HepG2 (cell line): ENCODE results near the gene GON7. TPM values are rescaled to one million over a fixed set of nuclear protein-coding genes. Genes with fewer than 3 reads are reported as not detected.

ENCODE experiments used
- CBX5 ChIP-seq: sonication (generic); formaldehyde crosslinking; IDR thresholded peaks from 2 replicates; pipeline ENCODE4 v1.4.0; 2020; ENCODE audit warnings: missing genetic modification reagents, borderline replicate concordance
- EHMT2 ChIP-seq: fragments of 200-600 bp; sonication (generic); IDR thresholded peaks from 2 replicates; pipeline ENCODE4 v1.7.0; 2017; ENCODE audit warnings: antibody characterized with exemption, low read depth, low read length, borderline replicate concordance
- MAFG ChIP-seq: sonication (generic); formaldehyde crosslinking; IDR thresholded peaks from 2 replicates; pipeline ENCODE4 v1.5.1; 2020; ENCODE audit warnings: mild to moderate bottlenecking, missing genetic modification reagents
- MED1 ChIP-seq: sonication (generic); formaldehyde crosslinking; IDR thresholded peaks from 2 replicates; pipeline ENCODE4 v1.4.0; 2020; ENCODE audit warnings: missing genetic modification reagents
- NCOR1 ChIP-seq: fragments of 200-600 bp; sonication (generic); IDR thresholded peaks from 2 replicates; pipeline ENCODE4 v1.7.0; 2017; ENCODE audit warnings: antibody characterized with exemption, low read length, borderline replicate concordance
- NONO ChIP-seq, 2 experiments: fragments of 450-650 bp in 1 of 2; sonication (generic) in 1 of 2; formaldehyde crosslinking in 1 of 2; IDR thresholded peaks in 1 of 2; conservative IDR thresholded peaks in 1 of 2; 2 replicates each; pipeline versions ENCODE4 v1.6.1 to v1.8.0; 2017 to 2022; ENCODE audit warnings: mild to moderate bottlenecking in 1 of 2, missing genetic modification reagents in 1 of 2, moderate library complexity in 1 of 2
- NR2F2 ChIP-seq: IDR thresholded peaks from 2 replicates; pipeline ENCODE4 v1.6.1; 2012; ENCODE audit warnings: low read depth, inconsistent platforms, borderline replicate concordance
- PLSCR1 ChIP-seq: sonication (generic); formaldehyde crosslinking; IDR thresholded peaks from 2 replicates; pipeline ENCODE4 v1.5.0; 2020; ENCODE audit warnings: missing genetic modification reagents, mild to moderate bottlenecking, borderline replicate concordance
- RARA ChIP-seq: IDR thresholded peaks from 2 replicates; pipeline ENCODE4 v1.6.1; 2016; ENCODE audit warnings: missing genetic modification reagents, missing compliant biosample characterization
- SOX6 ChIP-seq, 2 experiments: fragments of 450-650 bp in 1 of 2; sonication (generic) in 1 of 2; formaldehyde crosslinking in 1 of 2; IDR thresholded peaks; 2 replicates each; pipeline versions ENCODE4 v1.4.0 to v1.6.1; 2017 to 2020; ENCODE audit warnings: antibody characterized with exemption in 1 of 2, mild to moderate bottlenecking in 1 of 2, missing genetic modification reagents in 1 of 2
- TMF1 ChIP-seq: sonication (generic); formaldehyde crosslinking; IDR thresholded peaks from 2 replicates; pipeline ENCODE4 v1.8.1; 2022; ENCODE audit warnings: low read depth, missing genetic modification reagents
- TRAFD1 ChIP-seq: sonication (generic); formaldehyde crosslinking; IDR thresholded peaks from 2 replicates; pipeline ENCODE4 v1.5.1; 2020; ENCODE audit warnings: missing genetic modification reagents, mild to moderate bottlenecking, borderline replicate concordance
- WIZ ChIP-seq: sonication (generic); formaldehyde crosslinking; IDR thresholded peaks from 2 replicates; pipeline ENCODE4 v1.5.1; 2020; ENCODE audit warnings: mild to moderate bottlenecking, missing genetic modification reagents
- ZNF317 ChIP-seq: sonication (generic); formaldehyde crosslinking; IDR thresholded peaks from 2 replicates; pipeline ENCODE4 v1.5.0; 2020; ENCODE audit warnings: mild to moderate bottlenecking, missing genetic modification reagents
- ZNF589 ChIP-seq: sonication (generic); formaldehyde crosslinking; conservative IDR thresholded peaks from 2 replicates; pipeline ENCODE4 v1.8.0; 2022; ENCODE audit warnings: mild to moderate bottlenecking, moderate library complexity, missing genetic modification reagents
- polyA plus RNA-seq, 8 experiments: library from polyadenylated mRNA; depleted of rRNA in 3 of 8; stranded (reverse) in 7 of 8; unstranded in 1 of 8; fragments of >200 nt; fragmentation: Illumina TruSeq in 4 of 8; extraction: Trizol in 4 of 8; gene quantifications; 2 replicates each; pipeline versions ENCODE4 v1.2.1 to v1.2.3, GENCODE V29; 2011 to 2016; ENCODE audit warnings: low read depth in 4 of 8, missing spikeins in 1 of 8, mixed read lengths in 1 of 8; ENCODE audit not compliant: insufficient read depth in 1 of 8
- total RNA-seq, 5 experiments: library from RNA; depleted of rRNA; stranded (reverse); fragments of >200 nt; fragmentation: Illumina TruSeq; extraction: Trizol; gene quantifications; 2 replicates each; pipeline ENCODE4 v1.2.3, GENCODE V29; 2016; ENCODE audit warnings: low read depth in 1 of 5
- TF ChIP-seq, protein P1 (sequence below): sonication (generic); formaldehyde crosslinking; conservative IDR thresholded peaks from 2 replicates; pipeline ENCODE4 v1.8.0; 2022; ENCODE audit warnings: mild to moderate bottlenecking, moderate library complexity, missing genetic modification reagents
- TF ChIP-seq, protein P2 (sequence below): sonication (generic); formaldehyde crosslinking; IDR thresholded peaks from 2 replicates; pipeline ENCODE4 v1.4.0; 2020; ENCODE audit warnings: mild to moderate bottlenecking, low read depth, missing genetic modification reagents
- TF ChIP-seq, protein P3 (sequence below): sonication (generic); formaldehyde crosslinking; IDR thresholded peaks from 2 replicates; pipeline ENCODE4 v1.5.0; 2020; ENCODE audit warnings: missing genetic modification reagents
- TF ChIP-seq, protein P4 (sequence below): sonication (generic); formaldehyde crosslinking; IDR thresholded peaks from 2 replicates; pipeline ENCODE4 v1.5.0; 2020; ENCODE audit warnings: missing genetic modification reagents
- TF ChIP-seq, protein P5 (sequence below): fragments of 450-650 bp; IDR thresholded peaks from 2 replicates; pipeline ENCODE4 v1.6.1; 2017

The GON7 gene
- total and polyA plus RNA-seq, 2 of the 13 experiments (the other 11 are each of a cell fraction or from before 2014, with no cell fraction given) = 11.9 to 28.0 TPM

- TF ChIP-seq, protein P1, sequence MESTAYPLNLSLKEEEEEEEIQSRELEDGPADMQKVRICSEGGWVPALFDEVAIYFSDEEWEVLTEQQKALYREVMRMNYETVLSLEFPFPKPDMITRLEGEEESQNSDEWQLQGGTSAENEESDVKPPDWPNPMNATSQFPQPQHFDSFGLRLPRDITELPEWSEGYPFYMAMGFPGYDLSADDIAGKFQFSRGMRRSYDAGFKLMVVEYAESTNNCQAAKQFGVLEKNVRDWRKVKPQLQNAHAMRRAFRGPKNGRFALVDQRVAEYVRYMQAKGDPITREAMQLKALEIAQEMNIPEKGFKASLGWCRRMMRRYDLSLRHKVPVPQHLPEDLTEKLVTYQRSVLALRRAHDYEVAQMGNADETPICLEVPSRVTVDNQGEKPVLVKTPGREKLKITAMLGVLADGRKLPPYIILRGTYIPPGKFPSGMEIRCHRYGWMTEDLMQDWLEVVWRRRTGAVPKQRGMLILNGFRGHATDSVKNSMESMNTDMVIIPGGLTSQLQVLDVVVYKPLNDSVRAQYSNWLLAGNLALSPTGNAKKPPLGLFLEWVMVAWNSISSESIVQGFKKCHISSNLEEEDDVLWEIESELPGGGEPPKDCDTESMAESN = peak; percentile 68; the same call in 1 of the 2 replicates
- TF ChIP-seq SOX6 (IDR thresholded peaks at IDR 0.05) (no peak), SOX6 (CRISPR knock-in tag; IDR thresholded peaks at IDR 0.05) (peak; percentile 72), NR2F2 (no peak), CBX5 (CRISPR knock-in tag) (no peak; the same call in 1 of the 2 replicates), MED1 (CRISPR knock-in tag) (no peak; the same call in none of the 2 replicates), MAFG (CRISPR knock-in tag) (no peak), WIZ (CRISPR knock-in tag) (no peak), NONO (IDR thresholded peaks at IDR 0.05) (no peak), NONO (CRISPR knock-in tag; conservative IDR thresholded peaks at IDR 0.05) (peak; percentile 92), NCOR1 (no peak), ZNF589 (CRISPR knock-in tag) (no peak), TRAFD1 (CRISPR knock-in tag) (no peak; the same call in 1 of the 2 replicates), TMF1 (peak; percentile 73; the same call in 1 of the 2 replicates), ZNF317 (CRISPR knock-in tag) (peak; percentile 39; the same call in 1 of the 2 replicates), PLSCR1 (CRISPR knock-in tag) (no peak), EHMT2 (no peak), RARA (CRISPR knock-in tag) (peak; percentile 38)
- TF ChIP-seq, protein P2, sequence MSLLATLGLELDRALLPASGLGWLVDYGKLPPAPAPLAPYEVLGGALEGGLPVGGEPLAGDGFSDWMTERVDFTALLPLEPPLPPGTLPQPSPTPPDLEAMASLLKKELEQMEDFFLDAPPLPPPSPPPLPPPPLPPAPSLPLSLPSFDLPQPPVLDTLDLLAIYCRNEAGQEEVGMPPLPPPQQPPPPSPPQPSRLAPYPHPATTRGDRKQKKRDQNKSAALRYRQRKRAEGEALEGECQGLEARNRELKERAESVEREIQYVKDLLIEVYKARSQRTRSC (CRISPR knock-in tag) = no peak
- TF ChIP-seq, protein P3, sequence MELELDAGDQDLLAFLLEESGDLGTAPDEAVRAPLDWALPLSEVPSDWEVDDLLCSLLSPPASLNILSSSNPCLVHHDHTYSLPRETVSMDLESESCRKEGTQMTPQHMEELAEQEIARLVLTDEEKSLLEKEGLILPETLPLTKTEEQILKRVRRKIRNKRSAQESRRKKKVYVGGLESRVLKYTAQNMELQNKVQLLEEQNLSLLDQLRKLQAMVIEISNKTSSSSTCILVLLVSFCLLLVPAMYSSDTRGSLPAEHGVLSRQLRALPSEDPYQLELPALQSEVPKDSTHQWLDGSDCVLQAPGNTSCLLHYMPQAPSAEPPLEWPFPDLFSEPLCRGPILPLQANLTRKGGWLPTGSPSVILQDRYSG (CRISPR knock-in tag) = peak; percentile 52; the same call in 1 of the 2 replicates
- TF ChIP-seq, protein P4, sequence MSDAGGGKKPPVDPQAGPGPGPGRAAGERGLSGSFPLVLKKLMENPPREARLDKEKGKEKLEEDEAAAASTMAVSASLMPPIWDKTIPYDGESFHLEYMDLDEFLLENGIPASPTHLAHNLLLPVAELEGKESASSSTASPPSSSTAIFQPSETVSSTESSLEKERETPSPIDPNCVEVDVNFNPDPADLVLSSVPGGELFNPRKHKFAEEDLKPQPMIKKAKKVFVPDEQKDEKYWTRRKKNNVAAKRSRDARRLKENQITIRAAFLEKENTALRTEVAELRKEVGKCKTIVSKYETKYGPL (CRISPR knock-in tag) = peak; percentile 71; the same call in 1 of the 2 replicates
- TF ChIP-seq, protein P5, sequence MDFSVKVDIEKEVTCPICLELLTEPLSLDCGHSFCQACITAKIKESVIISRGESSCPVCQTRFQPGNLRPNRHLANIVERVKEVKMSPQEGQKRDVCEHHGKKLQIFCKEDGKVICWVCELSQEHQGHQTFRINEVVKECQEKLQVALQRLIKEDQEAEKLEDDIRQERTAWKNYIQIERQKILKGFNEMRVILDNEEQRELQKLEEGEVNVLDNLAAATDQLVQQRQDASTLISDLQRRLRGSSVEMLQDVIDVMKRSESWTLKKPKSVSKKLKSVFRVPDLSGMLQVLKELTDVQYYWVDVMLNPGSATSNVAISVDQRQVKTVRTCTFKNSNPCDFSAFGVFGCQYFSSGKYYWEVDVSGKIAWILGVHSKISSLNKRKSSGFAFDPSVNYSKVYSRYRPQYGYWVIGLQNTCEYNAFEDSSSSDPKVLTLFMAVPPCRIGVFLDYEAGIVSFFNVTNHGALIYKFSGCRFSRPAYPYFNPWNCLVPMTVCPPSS = no peak
Observed at GRCh38 chr14:93206793-93207467, at the start of gene GON7, which contains the start of gene UBR7 (continued).
